Omental fat pad (tissue), 4 donors: Measurements from ENCODE around the gene ACTG2. TPM values are rescaled to one million over a fixed set of nuclear protein-coding genes. Genes with fewer than 3 reads are reported as not detected.
A peak's percentile ranks its signal among the peaks of the same experiment; 100 is the strongest.

Source experiments
- ATAC-seq: fragments of 150-250 bp; one replicate; pipeline ENCODE4 v1.9.1; 2016; ENCODE audit warnings: mild to moderate bottlenecking, moderate library complexity; ENCODE audit not compliant: low FRiP score
- DNase-seq: peaks from one replicate; pipeline ENCODE4 v3.0.0-alpha.2; 2019; ENCODE audit warnings: low spot score
- CTCF ChIP-seq, 3 donors: fragments of 450-650 bp; IDR thresholded peaks; one replicate each; pipeline ENCODE4 v1.5.1; 2016 to 2017; ENCODE audit warnings: antibody characterized with exemption in 3 of 3, mild to moderate bottlenecking in 3 of 3, moderate library complexity in 2 of 3
- total RNA-seq, 4 donors: library from RNA; depleted of rRNA; stranded (reverse); fragments of >200 nt; gene quantifications; one replicate each; pipeline ENCODE4 v1.1.0, GENCODE V29; 2016

Gene ACTG2
- total RNA-seq, 4 donors from 2014 or later, result 3.7 to 56.6 (median 7.4) TPM

GRCh38 chr2:73921581-73921980 lies 28.8 kb downstream of the ACTG2 start:
- no peak for TF ChIP-seq CTCF (IDR thresholded peaks at IDR 0.05)
- no peak for ATAC-seq
- no peak for DNase-seq

GRCh38 chr2:73922681-73923080 lies 29.9 kb downstream of the ACTG2 start:
- no peak for TF ChIP-seq CTCF (IDR thresholded peaks at IDR 0.05)
- DNase-seq (no peak), ATAC-seq (no peak)

GRCh38 chr2:73925033-73925704 lies 32.4 kb downstream of the ACTG2 start:
- DNase-seq (no peak), ATAC-seq (no peak)
- no peak for TF ChIP-seq CTCF (IDR thresholded peaks at IDR 0.05)

GRCh38 chr2:73925853-73926492 lies 33.2 kb downstream of the ACTG2 start:
- DNase-seq (no peak), ATAC-seq (no peak)
- no peak for TF ChIP-seq CTCF (IDR thresholded peaks at IDR 0.05)

GRCh38 chr2:73926493-73927327 lies 33.9 kb downstream of the ACTG2 start, which contains the start of gene DGUOK:
DGUOK (plus strand) TSS chr2:73926880; CDS start chr2:73926911, 31 bp downstream.
- TF ChIP-seq CTCF (IDR thresholded peaks at IDR 0.05), result no peak

GRCh38 chr2:73927344-73927743 lies 34.5 kb downstream of the ACTG2 start:
- DNase-seq, result no peak
- no peak for ATAC-seq
- TF ChIP-seq CTCF (IDR thresholded peaks at IDR 0.05), result no peak

More at GRCh38 chr2:73926493-73927327, 33.9 kb downstream of the ACTG2 start, which contains the start of gene DGUOK:
- ATAC-seq (peak; percentile 99), DNase-seq (peak; percentile 91)
